Measurements from ENCODE around the gene ADM2.
"Not testable (repeated sequence)": the region's sequence is repeated elsewhere in the genome, so short reads cannot be mapped to it uniquely, and the experiment has no call there.

Gene ADM2

DNA sequence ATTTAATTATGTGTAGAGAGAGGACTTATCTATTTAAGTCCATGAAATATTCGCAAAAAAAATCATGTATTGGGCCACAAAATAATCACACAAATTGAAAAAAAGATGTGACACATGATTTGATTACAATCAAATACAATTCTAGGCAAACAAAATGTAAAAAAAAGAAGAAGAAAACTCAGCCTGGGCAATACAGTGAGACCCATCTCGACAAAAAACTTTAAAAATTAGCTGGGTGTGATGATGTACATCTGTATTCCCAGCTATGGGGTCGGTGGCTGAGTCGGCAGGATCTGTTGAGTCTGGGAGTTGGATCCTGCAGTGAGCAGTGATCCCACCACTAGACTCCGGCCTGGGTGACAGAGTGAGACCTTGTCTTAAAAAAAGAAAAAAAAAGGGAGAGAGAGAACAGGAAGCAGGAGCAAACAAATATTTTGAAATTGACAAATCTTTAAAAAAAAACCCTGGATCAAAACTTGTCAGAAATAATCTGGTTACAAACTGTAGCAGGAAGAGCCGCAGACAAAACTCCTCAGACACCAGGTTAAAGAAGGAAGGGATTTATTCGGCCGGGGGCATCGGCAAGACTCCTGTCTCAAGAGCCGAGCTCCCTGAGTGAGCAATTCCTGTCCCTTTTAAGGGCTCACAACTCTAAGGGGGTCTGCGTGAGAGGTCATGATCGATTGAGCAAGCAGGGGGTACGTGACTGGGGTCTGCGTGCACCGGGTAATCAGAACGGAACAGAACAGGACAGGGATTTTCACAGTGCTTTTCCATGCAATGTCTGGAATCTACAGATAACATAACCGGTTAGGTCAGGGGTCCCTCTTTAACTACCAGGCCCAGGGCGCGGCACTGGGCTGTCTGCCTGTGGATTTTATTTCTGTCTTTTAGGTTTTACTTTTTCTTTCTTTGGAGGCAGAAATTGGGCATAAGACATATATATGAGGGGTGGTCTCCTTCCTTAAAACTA is 51.8 kb downstream of the ADM2 start:
- peak overlapping the region; percentile 98 for H3K27ac ChIP-seq
- TF ChIP-seq, protein P1, sequence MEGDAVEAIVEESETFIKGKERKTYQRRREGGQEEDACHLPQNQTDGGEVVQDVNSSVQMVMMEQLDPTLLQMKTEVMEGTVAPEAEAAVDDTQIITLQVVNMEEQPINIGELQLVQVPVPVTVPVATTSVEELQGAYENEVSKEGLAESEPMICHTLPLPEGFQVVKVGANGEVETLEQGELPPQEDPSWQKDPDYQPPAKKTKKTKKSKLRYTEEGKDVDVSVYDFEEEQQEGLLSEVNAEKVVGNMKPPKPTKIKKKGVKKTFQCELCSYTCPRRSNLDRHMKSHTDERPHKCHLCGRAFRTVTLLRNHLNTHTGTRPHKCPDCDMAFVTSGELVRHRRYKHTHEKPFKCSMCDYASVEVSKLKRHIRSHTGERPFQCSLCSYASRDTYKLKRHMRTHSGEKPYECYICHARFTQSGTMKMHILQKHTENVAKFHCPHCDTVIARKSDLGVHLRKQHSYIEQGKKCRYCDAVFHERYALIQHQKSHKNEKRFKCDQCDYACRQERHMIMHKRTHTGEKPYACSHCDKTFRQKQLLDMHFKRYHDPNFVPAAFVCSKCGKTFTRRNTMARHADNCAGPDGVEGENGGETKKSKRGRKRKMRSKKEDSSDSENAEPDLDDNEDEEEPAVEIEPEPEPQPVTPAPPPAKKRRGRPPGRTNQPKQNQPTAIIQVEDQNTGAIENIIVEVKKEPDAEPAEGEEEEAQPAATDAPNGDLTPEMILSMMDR (IDR thresholded peaks at IDR 0.05), result no peak
- no peaks in the 10 kb centered on the region for H3K27me3 ChIP-seq
- peak overlapping the region; percentile 81 to 98 for H3K4me3 ChIP-seq (ENCODE audit: low read depth in 1 of 2, low read length in 1 of 2)
- H3K4me1 ChIP-seq (ENCODE audit: control insufficient read depth in 1 of 2, insufficient read depth in 1 of 2, low read depth in 1 of 2, low read length in 1 of 2), result peaks cover 64 to 71% of the 10 kb centered on the region in 2 experiments
- peaks cover 14% of the 10 kb centered on the region for H3K36me3 ChIP-seq
- H3K9me3 ChIP-seq, result no peaks in the 10 kb centered on the region

DNA sequence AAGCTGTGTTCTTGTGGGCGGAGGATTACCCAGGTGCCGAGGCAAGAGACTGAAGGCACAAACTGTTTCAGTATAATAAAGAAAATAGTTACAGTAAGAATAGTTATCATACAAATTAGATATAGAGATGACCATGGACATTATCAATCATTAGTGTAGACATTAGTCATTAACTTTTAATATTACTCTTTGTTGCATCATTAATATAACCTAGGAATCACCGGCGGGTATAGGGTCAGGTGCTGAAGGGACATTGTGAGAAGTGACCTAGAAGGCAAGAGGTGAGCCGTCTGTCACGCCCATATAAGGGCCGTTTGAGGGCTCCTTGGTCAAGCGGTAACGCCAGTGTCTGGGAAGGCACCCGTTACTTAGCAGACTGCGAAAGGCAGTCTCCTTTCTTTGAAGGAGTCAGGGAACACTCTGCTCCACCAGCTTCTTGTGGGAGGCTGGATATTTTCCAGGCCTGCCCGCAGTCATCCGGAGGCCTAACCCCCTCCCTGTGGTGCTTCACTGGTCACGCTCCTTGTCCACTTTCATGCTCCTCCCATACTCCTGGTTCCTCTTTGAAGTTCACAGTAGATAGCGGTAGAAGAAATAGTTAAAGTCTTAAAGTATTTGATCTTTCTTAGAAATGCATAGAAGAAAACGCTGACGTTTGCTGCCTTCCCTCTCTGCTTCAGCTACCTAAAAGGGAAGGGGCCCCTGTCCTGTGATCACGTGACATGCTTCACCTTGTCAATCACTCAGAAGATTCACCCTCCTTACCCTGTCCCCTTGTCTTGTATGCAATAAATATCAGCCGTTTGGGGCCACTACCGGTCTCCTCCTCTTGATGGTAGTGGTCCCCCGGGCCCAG is 52.7 kb downstream of the ADM2 start:
- not testable (repeated sequence) for H3K27me3 ChIP-seq, H3K9me3 ChIP-seq, H3K36me3 ChIP-seq
- H3K27ac ChIP-seq, result peak overlapping the region; percentile 98
- peak overlapping the region; percentile 35 to 36 for H3K4me3 ChIP-seq (ENCODE audit: low read depth in 1 of 2, low read length in 1 of 2)
- peaks cover 64 to 71% of the 10 kb centered on the region in 2 experiments for H3K4me1 ChIP-seq (ENCODE audit: control insufficient read depth in 1 of 2, insufficient read depth in 1 of 2, low read depth in 1 of 2, low read length in 1 of 2)

GRCh38 chr22:50535113-50535512 is 53.8 kb downstream of the ADM2 start:
- Histone ChIP-seq H3K27ac (peak overlapping the region; percentile 98), H3K27me3 (no peaks in the 10 kb centered on the region), H3K36me3 (no peaks in the 10 kb centered on the region), H3K9me3 (no peaks in the 10 kb centered on the region), H3K4me1 (ENCODE audit: control insufficient read depth in 1 of 2, insufficient read depth in 1 of 2, low read depth in 1 of 2, low read length in 1 of 2) (peaks cover 73 to 79% of the 10 kb centered on the region in 2 experiments), H3K4me3 (ENCODE audit: low read depth in 1 of 2, low read length in 1 of 2) (no peak overlapping the region)
- TF ChIP-seq, protein P1 (IDR thresholded peaks at IDR 0.05), result no peak
